HG02943 (cell line): ENCODE results near the gene ZNG1F.
"Not testable (repeated sequence)": the region's sequence is repeated elsewhere in the genome, so short reads cannot be mapped to it uniquely, and the experiment has no call there.

Experiments used
- ATAC-seq: cut with Tn5 transposase; IDR thresholded peaks from one replicate; pipeline ENCODE4 v1.9.1; 2021; ENCODE audit warnings: mild to moderate bottlenecking, low read depth, moderate library complexity; ENCODE audit not compliant: unreplicated experiment

Gene ZNG1F

DNA sequence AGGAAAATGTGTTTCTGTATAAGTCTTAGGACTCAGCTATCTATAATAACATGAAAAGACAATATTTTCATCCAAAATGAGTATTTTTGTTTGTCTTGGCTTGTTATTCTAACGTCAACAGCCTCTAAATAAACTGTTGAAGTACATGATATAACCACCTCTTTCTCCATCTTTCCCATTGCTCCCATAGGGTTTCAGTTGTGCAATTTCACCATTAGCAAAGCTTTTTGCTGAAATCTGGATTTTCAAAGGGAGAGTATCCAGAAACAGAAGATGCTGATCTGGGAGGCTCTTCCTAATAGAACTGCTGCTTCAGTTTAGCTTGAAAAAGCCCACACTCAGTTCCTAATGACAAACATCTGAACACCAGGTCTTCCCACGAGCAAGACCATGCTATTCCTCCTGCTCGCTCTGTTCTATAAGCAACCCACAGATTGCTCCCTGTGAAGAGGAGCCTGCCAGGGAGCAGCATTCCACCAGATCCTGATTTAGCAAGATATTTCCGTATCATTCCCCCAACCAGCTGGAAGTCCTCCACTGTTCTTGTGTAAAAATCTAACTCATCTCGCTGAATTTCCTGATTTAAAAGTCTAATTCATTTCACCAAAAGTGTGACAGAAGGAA lies 101.8 kb downstream of the ZNG1F start:
- not testable (repeated sequence) for ATAC-seq

DNA sequence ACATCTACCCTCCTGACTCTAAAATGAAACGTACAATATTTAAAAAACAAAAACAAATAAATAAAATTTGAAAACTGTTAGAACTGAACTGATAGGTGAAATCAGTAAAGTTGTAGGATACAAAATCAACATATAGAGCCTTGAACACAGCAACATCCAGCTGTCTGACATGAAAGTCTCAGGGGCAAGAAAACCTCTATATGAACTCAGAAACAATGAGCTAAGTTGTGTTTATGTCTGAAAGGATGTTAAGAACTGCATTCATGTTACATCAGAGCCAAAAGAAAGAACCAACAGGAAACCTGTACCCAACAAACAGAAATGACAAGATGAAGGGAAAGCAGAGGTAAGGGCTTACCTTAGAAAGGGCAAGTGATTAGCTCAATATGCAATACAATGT lies 102.4 kb downstream of the ZNG1F start:
- not testable (repeated sequence) for ATAC-seq

DNA sequence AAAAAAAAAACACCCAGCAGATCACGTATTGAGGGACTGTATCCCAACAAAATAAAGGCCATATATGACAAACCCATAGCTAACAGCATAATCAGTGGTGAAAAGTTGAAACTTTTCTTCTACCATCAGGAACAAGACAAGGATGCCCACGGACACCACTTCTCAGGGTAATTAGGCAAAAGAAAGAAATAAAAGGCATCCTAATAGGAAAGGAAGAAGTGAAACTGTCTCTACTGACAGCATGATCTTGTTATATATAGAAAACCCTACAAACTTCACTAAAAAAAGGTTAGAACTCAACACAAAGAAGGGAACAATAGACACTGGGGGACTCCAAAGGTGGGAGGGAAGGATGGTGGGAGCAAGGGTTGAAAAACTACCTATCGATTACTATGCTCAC lies 102.9 kb downstream of the ZNG1F start:
- ATAC-seq: not testable (repeated sequence)

DNA sequence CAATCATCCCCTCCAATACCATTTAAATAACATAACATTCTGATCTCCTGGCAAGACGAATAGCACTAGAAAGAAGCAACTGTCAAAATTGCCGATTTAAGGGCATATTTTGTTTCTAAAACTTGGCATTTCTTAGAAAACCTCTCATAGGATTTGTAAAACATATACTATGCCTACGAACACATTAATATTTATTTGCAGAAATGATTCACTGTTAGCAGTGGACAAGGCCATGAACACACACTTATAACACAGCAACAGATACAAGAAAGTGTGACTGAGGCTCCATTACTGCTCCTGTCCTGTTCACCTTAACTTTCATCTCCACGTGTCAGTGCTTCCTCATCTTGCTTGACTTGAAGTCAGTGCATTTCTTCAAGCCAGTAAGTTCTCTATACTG lies 106.8 kb downstream of the ZNG1F start:
- not testable (repeated sequence) for ATAC-seq
